HepG2 (cell line): ENCODE data around the gene ARL3. TPM values are rescaled to one million over a fixed set of nuclear protein-coding genes. Genes with fewer than 3 reads are reported as not detected.
A peak's percentile ranks its signal among the peaks of the same experiment; 100 is the strongest.

Experiments
- ARID2 ChIP-seq: sonication (generic); formaldehyde crosslinking; IDR thresholded peaks from 2 replicates; pipeline ENCODE4 v1.8.1; 2022; ENCODE audit warnings: mild to moderate bottlenecking, missing genetic modification reagents, borderline replicate concordance
- DMTF1 ChIP-seq: sonication (generic); formaldehyde crosslinking; IDR thresholded peaks from 2 replicates; pipeline ENCODE4 v1.4.0; 2020; ENCODE audit warnings: mild to moderate bottlenecking, missing genetic modification reagents
- FOSL2 ChIP-seq: sonication (generic); formaldehyde crosslinking; IDR thresholded peaks from 2 replicates; pipeline ENCODE4 v1.4.0; 2020; ENCODE audit warnings: missing genetic modification reagents
- FOXP1 ChIP-seq, 2 experiments: fragments of 450-650 bp in 1 of 2; IDR thresholded peaks; 2 replicates each; pipeline ENCODE4 v1.6.1; 2017 to 2018; ENCODE audit warnings: antibody characterized with exemption in 1 of 2
- GFI1 ChIP-seq: sonication (generic); formaldehyde crosslinking; IDR thresholded peaks from 2 replicates; pipeline ENCODE4 v1.5.0; 2020; ENCODE audit warnings: missing genetic modification reagents, mild to moderate bottlenecking, borderline replicate concordance
- KDM5A ChIP-seq: fragments of 200-600 bp; sonication (generic); IDR thresholded peaks from 2 replicates; pipeline ENCODE4 v1.7.0; 2018; ENCODE audit warnings: antibody characterized with exemption, mild to moderate bottlenecking, low read length, borderline replicate concordance
- KMT2A ChIP-seq: sonication (generic); formaldehyde crosslinking; IDR thresholded peaks from 2 replicates; pipeline ENCODE4 v1.4.0; 2020; ENCODE audit warnings: missing genetic modification reagents
- MED1 ChIP-seq: sonication (generic); formaldehyde crosslinking; IDR thresholded peaks from 2 replicates; pipeline ENCODE4 v1.4.0; 2020; ENCODE audit warnings: missing genetic modification reagents
- MLX ChIP-seq: IDR thresholded peaks from 2 replicates; pipeline ENCODE4 v1.6.1; 2016
- PATZ1 ChIP-seq: sonication (generic); formaldehyde crosslinking; IDR thresholded peaks from 2 replicates; pipeline ENCODE4 v1.4.0; 2020; ENCODE audit warnings: missing genetic modification reagents
- SMAD9 ChIP-seq: sonication (generic); formaldehyde crosslinking; IDR thresholded peaks from 2 replicates; pipeline ENCODE4 v1.5.1; 2020; ENCODE audit warnings: mild to moderate bottlenecking, missing genetic modification reagents
- USF2 ChIP-seq, 2 experiments: sonication (generic) in 1 of 2; formaldehyde crosslinking in 1 of 2; IDR thresholded peaks; 2 replicates each; pipeline versions ENCODE4 v1.5.1 to v1.6.1; 2011 to 2020; ENCODE audit warnings: borderline replicate concordance in 1 of 2, low read depth in 1 of 2, low read length in 1 of 2, mild to moderate bottlenecking in 1 of 2, missing genetic modification reagents in 1 of 2, moderate library complexity in 1 of 2
- ZKSCAN1 ChIP-seq: fragments of 150-350 bp; IDR thresholded peaks from 2 replicates; pipeline ENCODE4 v1.6.1; 2014; ENCODE audit warnings: low read length
- ZMAT3 ChIP-seq: sonication (generic); formaldehyde crosslinking; conservative IDR thresholded peaks from 2 replicates; pipeline ENCODE4 v1.7.0; 2021; ENCODE audit warnings: missing genetic modification reagents
- ZNF274 ChIP-seq: sonication (generic); formaldehyde crosslinking; IDR thresholded peaks from 2 replicates; pipeline ENCODE4 v1.5.1; 2020; ENCODE audit warnings: mild to moderate bottlenecking, missing genetic modification reagents
- ZNF281 ChIP-seq: sonication (generic); formaldehyde crosslinking; IDR thresholded peaks from 2 replicates; pipeline ENCODE4 v1.4.0; 2020; ENCODE audit warnings: missing genetic modification reagents, borderline replicate concordance
- ZNF329 ChIP-seq: sonication (generic); formaldehyde crosslinking; IDR thresholded peaks from 2 replicates; pipeline ENCODE4 v1.9.0; 2021; ENCODE audit warnings: low read depth, mild to moderate bottlenecking, missing genetic modification reagents
- ZNF724P ChIP-seq: sonication (generic); formaldehyde crosslinking; IDR thresholded peaks from 2 replicates; pipeline ENCODE4 v1.8.0; 2022; ENCODE audit warnings: missing genetic modification reagents, borderline replicate concordance
- ZNF879 ChIP-seq: sonication (generic); formaldehyde crosslinking; IDR thresholded peaks from 2 replicates; pipeline ENCODE4 v1.8.1; 2023; ENCODE audit warnings: missing genetic modification reagents
- polyA plus RNA-seq, 8 experiments: library from polyadenylated mRNA; depleted of rRNA in 3 of 8; stranded (reverse) in 7 of 8; unstranded in 1 of 8; fragments of >200 nt; fragmentation: Illumina TruSeq in 4 of 8; extraction: Trizol in 4 of 8; gene quantifications; 2 replicates each; pipeline versions ENCODE4 v1.2.1 to v1.2.3, GENCODE V29; 2011 to 2016; ENCODE audit warnings: low read depth in 4 of 8, missing spikeins in 1 of 8, mixed read lengths in 1 of 8; ENCODE audit not compliant: insufficient read depth in 1 of 8
- total RNA-seq, 5 experiments: library from RNA; depleted of rRNA; stranded (reverse); fragments of >200 nt; fragmentation: Illumina TruSeq; extraction: Trizol; gene quantifications; 2 replicates each; pipeline ENCODE4 v1.2.3, GENCODE V29; 2016; ENCODE audit warnings: low read depth in 1 of 5

The ARL3 gene
- total and polyA plus RNA-seq, 2 of the 13 experiments (the other 11 are each of a cell fraction or from before 2014, with no cell fraction given), result 5.2 to 6.6 TPM

- TF ChIP-seq KMT2A (CRISPR knock-in tag) (peak; percentile 68; the same call in 1 of the 2 replicates), ARID2 (CRISPR knock-in tag) (peak; percentile 73; the same call in 1 of the 2 replicates), GFI1 (CRISPR knock-in tag) (peak; percentile 45; the same call in 1 of the 2 replicates), MLX (no peak), USF2 (IDR thresholded peaks at IDR 0.05; ENCODE audit: low read depth, low read length) (no peak), USF2 (CRISPR knock-in tag; IDR thresholded peaks at IDR 0.05; ENCODE audit: borderline replicate concordance) (no peak), FOXP1 (IDR thresholded peaks at IDR 0.05) (no peak), FOXP1 (CRISPR knock-in tag; IDR thresholded peaks at IDR 0.05) (no peak), ZNF281 (CRISPR knock-in tag) (peak; percentile 14; the same call in 1 of the 2 replicates), KDM5A (peak; percentile 20; the same call in 1 of the 2 replicates), PATZ1 (CRISPR knock-in tag) (peak; percentile 53; the same call in 1 of the 2 replicates), SMAD9 (no peak), ZNF879 (no peak), MED1 (CRISPR knock-in tag) (no peak), ZNF274 (no peak), ZNF329 (CRISPR knock-in tag) (no peak), FOSL2 (CRISPR knock-in tag) (0 out of 2 replicates have a peak, but pooled peaks have one; percentile 5), DMTF1 (CRISPR knock-in tag) (no peak), ZMAT3 (CRISPR knock-in tag) (no peak), ZNF724P (CRISPR knock-in tag) (no peak), ZKSCAN1 (0 out of 2 replicates have a peak, but pooled peaks have one; percentile 18)
These were observed 721 bp downstream of the ARL3 start (continued) for GRCh38 chr10:102713539-102713813.
